Vagina (tissue), 2 donors: ENCODE results near the gene CDCA3. TPM values are rescaled to one million over a fixed set of nuclear protein-coding genes. Genes with fewer than 3 reads are reported as not detected.

Source experiments
- DNase-seq, 2 donors: peaks; one replicate each; pipeline ENCODE4 v3.0.0-alpha.2; 2017; ENCODE audit errors: extremely low spot score in 2 of 2
- H3K27ac ChIP-seq: fragments of 200-600 bp; sonication (generic); one replicate; pipeline ENCODE4 v1.5.1; 2019
- H3K27me3 ChIP-seq: fragments of 200-600 bp; sonication (generic); one replicate; pipeline ENCODE4 v1.5.1; 2019
- H3K36me3 ChIP-seq, 2 donors: fragments of 200-600 bp; sonication (generic); one replicate each; pipeline ENCODE4 v1.5.1; 2017 to 2019
- H3K4me1 ChIP-seq: fragments of 200-600 bp; sonication (generic); one replicate; pipeline ENCODE4 v1.5.1; 2019
- H3K4me3 ChIP-seq, 2 donors: fragments of 200-600 bp; sonication (generic); 1 replicate in 1 of 2; 2 replicates in 1 of 2; pipeline ENCODE4 v1.5.1; 2016 to 2019
- H3K9me3 ChIP-seq: fragments of 200-600 bp; sonication (generic); one replicate; pipeline ENCODE4 v1.5.1; 2019
- CTCF ChIP-seq, 3 experiments: fragments of 450-650 bp in 2 of 3; fragments of 200-600 bp in 1 of 3; sonication (generic) in 1 of 3; IDR thresholded peaks; one replicate each; pipeline ENCODE4 v1.5.1; 2017 to 2019; ENCODE audit warnings: antibody characterized with exemption in 3 of 3, mild to moderate bottlenecking in 2 of 3, moderate library complexity in 2 of 3
- POLR2A ChIP-seq, 2 donors: fragments of 450-650 bp; IDR thresholded peaks; one replicate each; pipeline ENCODE4 v1.6.1; 2017; ENCODE audit warnings: antibody characterized with exemption in 2 of 2, mild to moderate bottlenecking in 2 of 2, moderate library complexity in 2 of 2
- POLR2AphosphoS5 ChIP-seq, 2 donors: sonication (generic); formaldehyde crosslinking; IDR thresholded peaks; one replicate each; pipeline ENCODE4 v1.9.0; 2017; ENCODE audit warnings: antibody characterized with exemption in 2 of 2, mild to moderate bottlenecking in 2 of 2, low read depth in 1 of 2; ENCODE audit not compliant: insufficient read depth in 1 of 2
- intact Hi-C: fragments of 100-400 bp; cut with DNase I; formaldehyde crosslinking; loops from one replicate; pipeline ENCODE4 v1.15.1; 2023
- total RNA-seq: library from RNA; depleted of rRNA; stranded (reverse); fragments of >200 nt; gene quantifications from one replicate; pipeline ENCODE4 v1.2.3, GENCODE V29; 2016

CDCA3 gene
- total RNA-seq, 1 donor from 2014 or later = 8.6 TPM

GRCh38 chr12:6818645-6819044 lies 32.4 kb downstream of the CDCA3 start:
- DNase-seq = no peak
- Histone ChIP-seq H3K27ac (no peak overlapping the region), H3K4me3 (no peak overlapping the region), H3K27me3 (no peaks in the 10 kb centered on the region), H3K9me3 (no peaks in the 10 kb centered on the region), H3K36me3 (no peaks in the 10 kb centered on the region), H3K4me1 (peaks cover 19% of the 10 kb centered on the region)
- intact Hi-C loops = no loop called here
- TF ChIP-seq POLR2AphosphoS5 (IDR thresholded peaks at IDR 0.05; ENCODE audit: insufficient read depth in 1 of 2, low read depth in 1 of 2) (no peak), POLR2A (IDR thresholded peaks at IDR 0.05) (no peak), CTCF (IDR thresholded peaks at IDR 0.05) (no peak)

- no peaks in the 10 kb centered on the region for H3K9me3 ChIP-seq
- no peak overlapping the region for H3K4me3 ChIP-seq
- H3K27me3 ChIP-seq = no peaks in the 10 kb centered on the region
- intact Hi-C loops = no loop called here
- H3K4me1 ChIP-seq = peaks cover 19% of the 10 kb centered on the region
- no peaks in the 10 kb centered on the region for H3K36me3 ChIP-seq
- H3K27ac ChIP-seq = no peak overlapping the region
- TF ChIP-seq CTCF (IDR thresholded peaks at IDR 0.05) = no peak
- TF ChIP-seq POLR2AphosphoS5 (IDR thresholded peaks at IDR 0.05; ENCODE audit: insufficient read depth in 1 of 2, low read depth in 1 of 2) = no peak
- TF ChIP-seq POLR2A (IDR thresholded peaks at IDR 0.05) = no peak
- DNase-seq = no peak
Measured at GRCh38 chr12:6818222-6818621, 32.9 kb downstream of the CDCA3 start.

GRCh38 chr12:6817662-6818157 lies 33.4 kb downstream of the CDCA3 start:
- intact Hi-C loops = no loop called here

GRCh38 chr12:6817098-6817497 lies 34.0 kb downstream of the CDCA3 start:
- intact Hi-C loops = no loop called here
- H3K27ac ChIP-seq = no peak overlapping the region
- no peak overlapping the region for H3K4me3 ChIP-seq
- peaks cover 13% of the 10 kb centered on the region for H3K4me1 ChIP-seq
- H3K27me3 ChIP-seq = no peaks in the 10 kb centered on the region
- no peaks in the 10 kb centered on the region for H3K9me3 ChIP-seq
- H3K36me3 ChIP-seq = no peaks in the 10 kb centered on the region
- DNase-seq = no peak
- no peak for TF ChIP-seq CTCF (IDR thresholded peaks at IDR 0.05)
- TF ChIP-seq POLR2A (IDR thresholded peaks at IDR 0.05) = no peak
- no peak for TF ChIP-seq POLR2AphosphoS5 (IDR thresholded peaks at IDR 0.05; ENCODE audit: insufficient read depth in 1 of 2, low read depth in 1 of 2)

More at GRCh38 chr12:6817662-6818157, 33.4 kb downstream of the CDCA3 start:
- no peak overlapping the region for H3K4me3 ChIP-seq
- TF ChIP-seq POLR2A (IDR thresholded peaks at IDR 0.05) = no peak
- TF ChIP-seq POLR2AphosphoS5 (IDR thresholded peaks at IDR 0.05; ENCODE audit: insufficient read depth in 1 of 2, low read depth in 1 of 2) = no peak
- no peak for TF ChIP-seq CTCF (IDR thresholded peaks at IDR 0.05)
- no peaks in the 10 kb centered on the region for H3K9me3 ChIP-seq
- H3K27ac ChIP-seq = no peak overlapping the region
- peaks cover 19% of the 10 kb centered on the region for H3K4me1 ChIP-seq
- H3K36me3 ChIP-seq = no peaks in the 10 kb centered on the region
- no peak for DNase-seq
- no peaks in the 10 kb centered on the region for H3K27me3 ChIP-seq

- TF ChIP-seq POLR2AphosphoS5 (IDR thresholded peaks at IDR 0.05; ENCODE audit: insufficient read depth in 1 of 2, low read depth in 1 of 2) (no peak), CTCF (IDR thresholded peaks at IDR 0.05) (no peak), POLR2A (IDR thresholded peaks at IDR 0.05) (no peak)
- Histone ChIP-seq H3K27me3 (no peaks in the 10 kb centered on the region), H3K36me3 (no peaks in the 10 kb centered on the region), H3K9me3 (no peaks in the 10 kb centered on the region), H3K4me1 (peaks cover 8% of the 10 kb centered on the region), H3K27ac (no peak overlapping the region), H3K4me3 (no peak overlapping the region)
- no peak for DNase-seq
- intact Hi-C loops = no loop called here
Measured at GRCh38 chr12:6816598-6816997, 34.5 kb downstream of the CDCA3 start.
